Duodenal mucosa (tissue), 2 donors: ENCODE data around the gene FGD4.
"Not testable (repeated sequence)": the region's sequence is repeated elsewhere in the genome, so short reads cannot be mapped to it uniquely, and the experiment has no call there.

Source experiments
- H3K27ac ChIP-seq: one replicate; pipeline ENCODE4 v1.7.0; 2013; ENCODE audit warnings: low read depth, low read length
- H3K27me3 ChIP-seq, 2 donors: one replicate each; pipeline ENCODE4 v1.7.0; 2013; ENCODE audit warnings: low read length in 2 of 2, control low read depth in 1 of 2; ENCODE audit not compliant: insufficient read depth in 2 of 2, control insufficient read depth in 1 of 2
- H3K36me3 ChIP-seq, 2 donors: one replicate each; pipeline ENCODE4 v1.7.0; 2013; ENCODE audit warnings: low read length in 2 of 2, control low read depth in 1 of 2; ENCODE audit not compliant: insufficient read depth in 2 of 2, control insufficient read depth in 1 of 2
- H3K4me1 ChIP-seq, 2 donors: one replicate each; pipeline ENCODE4 v1.7.0; 2013; ENCODE audit warnings: low read length in 2 of 2, control low read depth in 1 of 2; ENCODE audit not compliant: insufficient read depth in 2 of 2, control insufficient read depth in 1 of 2
- H3K4me3 ChIP-seq, 2 donors: one replicate each; pipeline ENCODE4 v1.7.0; 2013; ENCODE audit warnings: low read length in 2 of 2, low read depth in 1 of 2
- H3K9ac ChIP-seq, 2 donors: one replicate each; pipeline ENCODE4 v1.7.0; 2013; ENCODE audit warnings: low read length in 2 of 2, low read depth in 1 of 2
- H3K9me3 ChIP-seq, 2 donors: one replicate each; pipeline ENCODE4 v1.7.0; 2013; ENCODE audit warnings: low read length in 2 of 2, control low read depth in 1 of 2; ENCODE audit not compliant: control insufficient read depth in 1 of 2

The FGD4 gene

DNA sequence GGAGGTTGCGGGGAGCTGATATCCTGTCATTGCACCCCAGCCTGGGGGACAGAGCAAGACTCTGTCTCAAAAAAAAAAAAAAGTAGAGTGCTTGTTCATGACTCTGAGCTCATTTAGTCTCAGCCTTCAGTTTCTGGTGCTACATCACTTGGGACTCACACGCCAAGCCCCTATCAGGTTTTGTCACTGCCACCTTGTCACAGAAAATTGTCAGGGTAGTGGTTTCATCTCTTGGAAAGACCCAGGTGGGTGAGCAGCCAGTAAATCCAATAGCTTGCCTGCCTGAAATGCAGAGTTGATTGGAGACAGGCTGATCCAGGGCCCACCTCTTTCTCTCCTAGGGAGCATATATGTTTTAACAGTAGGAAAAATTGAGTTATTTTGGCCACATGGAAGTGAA is 113.0 kb downstream of the FGD4 start:
- no peaks in the 10 kb centered on the region for H3K9me3 ChIP-seq
- H3K4me3 ChIP-seq = no peak overlapping the region
- H3K9ac ChIP-seq = no peak overlapping the region
- H3K36me3 ChIP-seq = no peaks in the 10 kb centered on the region
- no peaks in the 10 kb centered on the region for H3K27me3 ChIP-seq
- no peak overlapping the region for H3K27ac ChIP-seq
- H3K4me1 ChIP-seq = peaks cover 0 to 6% of the 10 kb centered on the region in 2 donors

DNA sequence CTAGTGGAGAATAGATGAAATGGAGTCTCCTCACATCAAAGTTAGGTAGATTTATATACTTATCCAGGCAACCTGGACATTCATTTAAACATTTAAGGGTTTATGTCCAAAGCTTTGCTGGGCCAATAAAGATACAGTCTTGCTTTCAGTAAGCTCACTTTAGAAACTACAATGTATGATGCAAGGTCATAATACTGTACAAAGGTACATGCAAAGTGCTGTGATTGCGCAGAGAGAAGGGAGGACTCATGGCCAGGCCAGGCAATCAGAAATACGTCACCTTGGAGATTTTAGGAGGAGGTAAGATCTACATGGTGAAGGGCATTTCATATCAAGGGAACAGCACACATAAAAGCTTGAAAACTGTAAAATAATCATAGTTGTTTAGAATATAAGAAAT is 113.6 kb downstream of the FGD4 start:
- H3K9me3 ChIP-seq = no peaks in the 10 kb centered on the region
- H3K27me3 ChIP-seq = no peaks in the 10 kb centered on the region
- no peak overlapping the region for H3K27ac ChIP-seq
- H3K9ac ChIP-seq = no peak overlapping the region
- no peaks in the 10 kb centered on the region for H3K36me3 ChIP-seq
- H3K4me1 ChIP-seq = peaks cover 0 to 6% of the 10 kb centered on the region in 2 donors
- no peak overlapping the region for H3K4me3 ChIP-seq

DNA sequence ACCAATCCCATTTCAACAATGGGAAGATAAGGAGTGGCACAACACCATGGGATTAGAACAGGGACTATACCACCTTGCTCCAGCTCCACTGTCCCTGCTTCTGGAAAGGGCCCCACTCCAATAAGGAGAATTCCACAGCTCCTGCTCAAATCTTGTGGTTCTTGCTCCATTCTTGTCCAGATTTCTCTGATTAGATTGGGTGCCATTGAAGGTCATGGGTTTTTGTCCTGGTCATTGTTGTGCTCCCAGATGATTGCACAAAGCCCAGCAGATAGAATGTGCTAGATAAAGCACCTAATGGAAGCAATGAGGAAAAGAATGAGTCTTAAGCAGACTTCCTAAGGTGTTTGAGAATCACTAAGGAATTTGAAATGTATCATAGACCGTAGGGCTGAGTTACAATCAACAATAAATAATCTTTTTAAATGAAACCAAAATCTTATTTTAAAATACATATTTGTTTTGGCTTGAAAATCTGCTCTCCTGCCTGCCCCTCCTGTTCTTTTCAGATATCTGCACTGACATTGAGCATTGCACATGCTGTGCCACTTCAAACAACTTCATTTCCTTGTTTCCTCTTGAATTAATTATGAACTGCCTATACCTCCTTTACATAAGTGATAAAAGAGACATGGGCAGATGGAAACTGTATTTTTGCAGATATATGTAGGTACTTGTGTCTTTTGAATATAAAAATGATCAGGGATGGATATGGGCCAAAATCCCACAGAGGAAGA is 115.9 kb downstream of the FGD4 start:
- peaks cover 0 to 6% of the 10 kb centered on the region in 2 donors for H3K4me1 ChIP-seq
- no peak overlapping the region for H3K4me3 ChIP-seq
- H3K36me3 ChIP-seq = no peaks in the 10 kb centered on the region
- no peak overlapping the region for H3K9ac ChIP-seq
- H3K9me3 ChIP-seq = no peaks in the 10 kb centered on the region
- H3K27me3 ChIP-seq = no peaks in the 10 kb centered on the region
- peak overlapping the region; percentile 8 for H3K27ac ChIP-seq

DNA sequence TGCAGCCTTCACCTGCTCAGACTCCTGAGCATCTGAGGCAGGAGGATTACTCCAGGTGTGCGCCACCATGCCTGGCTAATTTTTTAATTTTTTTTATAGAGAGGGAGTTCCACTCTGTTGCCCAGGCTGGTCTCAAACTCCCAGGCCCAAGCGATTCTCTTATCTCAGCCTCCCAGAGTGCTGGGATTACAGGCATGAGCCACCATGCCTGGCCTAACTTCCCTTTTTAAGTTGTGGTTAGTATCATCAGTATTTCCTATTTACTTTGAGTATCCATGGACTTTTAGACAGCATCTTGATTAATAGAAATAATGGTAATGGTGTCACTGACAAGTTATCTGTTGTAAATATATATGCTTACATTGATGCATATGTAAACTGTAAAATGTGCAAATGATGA is 116.9 kb downstream of the FGD4 start:
- Histone ChIP-seq H3K27me3 (no peaks in the 10 kb centered on the region), H3K9ac (no peak overlapping the region), H3K27ac (no peak overlapping the region)

DNA sequence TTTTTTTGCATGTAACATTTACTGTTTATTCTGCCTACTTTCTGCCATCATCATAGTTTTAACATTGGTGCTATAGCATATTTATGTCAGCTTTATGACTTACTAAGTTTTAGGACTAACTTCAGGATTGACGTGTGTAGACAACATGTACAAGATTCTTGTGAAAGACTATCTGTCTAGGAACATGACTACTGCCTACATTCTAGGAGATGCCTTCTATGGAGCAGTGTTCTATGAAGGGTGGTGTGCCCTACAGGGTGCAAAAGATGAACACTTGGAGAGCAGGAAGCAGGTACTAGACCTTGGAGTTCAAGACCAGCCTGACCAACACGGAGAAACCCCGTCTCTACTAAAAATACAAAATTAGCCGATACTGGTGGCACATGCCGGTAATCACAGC is 118.6 kb downstream of the FGD4 start:
- Histone ChIP-seq H3K27ac (no peak overlapping the region), H3K9me3 (no peaks in the 10 kb centered on the region), H3K9ac (no peak overlapping the region), H3K4me1 (peaks cover 4 to 19% of the 10 kb centered on the region in 2 donors), H3K36me3 (no peaks in the 10 kb centered on the region), H3K4me3 (no peak overlapping the region), H3K27me3 (no peaks in the 10 kb centered on the region)

More for the DNA sequence above, 116.9 kb downstream of the FGD4 start:
- Histone ChIP-seq H3K36me3 (no peaks in the 10 kb centered on the region), H3K4me3 (no peak overlapping the region), H3K9me3 (no peaks in the 10 kb centered on the region), H3K4me1 (peaks cover 0 to 6% of the 10 kb centered on the region in 2 donors)

DNA sequence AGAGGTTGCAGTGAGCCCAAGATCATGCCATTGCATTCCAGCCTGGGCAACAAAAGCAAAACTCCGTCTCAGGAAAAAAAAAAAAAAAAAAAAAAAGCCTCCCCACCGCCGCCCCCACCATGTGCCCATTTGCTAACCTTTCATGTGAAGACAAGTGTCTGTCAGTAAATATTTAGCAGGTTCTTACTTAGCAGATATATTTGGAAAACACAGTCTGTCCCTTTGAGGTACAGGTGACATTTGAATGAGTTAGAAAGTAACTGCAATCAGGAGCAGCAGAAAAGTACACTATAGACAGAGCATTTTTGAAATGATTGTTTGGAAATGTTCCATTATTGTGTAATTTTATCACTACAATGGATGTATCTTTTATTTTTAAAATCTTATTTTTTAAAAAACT is 119.7 kb downstream of the FGD4 start:
- no peak overlapping the region for H3K4me3 ChIP-seq
- peaks cover 4 to 19% of the 10 kb centered on the region in 2 donors for H3K4me1 ChIP-seq
- H3K27ac ChIP-seq = no peak overlapping the region
- H3K36me3 ChIP-seq = no peaks in the 10 kb centered on the region
- H3K9ac ChIP-seq = no peak overlapping the region
- no peaks in the 10 kb centered on the region for H3K27me3 ChIP-seq
- H3K9me3 ChIP-seq = no peaks in the 10 kb centered on the region

DNA sequence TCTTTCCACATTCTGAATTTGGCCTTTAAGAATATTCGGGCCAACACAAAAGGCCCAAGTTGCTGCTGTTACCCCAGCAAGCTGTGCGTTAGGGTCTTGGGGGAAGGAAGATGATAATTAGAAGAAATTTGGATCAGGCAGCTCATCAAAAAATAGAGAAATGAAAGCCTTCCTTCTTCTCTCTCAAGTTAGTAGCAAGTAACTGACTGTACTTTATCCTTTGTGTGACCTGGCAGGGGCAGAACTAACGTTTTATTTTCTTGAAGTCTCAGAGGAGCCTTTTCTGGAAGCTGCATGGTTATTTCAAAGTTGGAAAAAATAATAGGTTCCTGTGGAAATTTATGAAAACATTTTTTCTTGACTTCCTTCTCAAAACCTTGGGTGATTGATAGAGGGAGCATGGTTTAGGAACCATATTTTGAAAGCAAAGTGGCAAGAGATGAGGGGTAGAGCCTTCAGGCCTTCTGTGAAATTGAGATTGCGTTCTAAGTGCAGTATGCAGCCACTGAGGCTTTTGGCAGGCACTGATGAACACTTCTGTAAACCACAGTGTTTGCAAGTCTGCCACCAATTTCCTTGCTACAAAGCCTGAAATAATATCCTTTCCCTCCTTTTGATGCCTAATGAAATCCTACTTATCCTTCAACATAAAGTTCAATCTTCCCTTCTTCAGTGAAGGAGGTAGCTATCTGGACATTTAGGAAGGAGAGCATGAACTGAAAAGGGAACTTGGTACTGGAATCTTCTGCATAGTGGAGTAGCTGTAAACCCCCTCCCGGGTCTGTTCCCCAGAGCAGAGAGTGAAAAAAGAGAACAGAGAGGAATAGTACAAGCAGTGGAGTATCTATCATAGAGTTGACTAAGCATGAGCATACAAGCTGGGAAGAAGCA is 123.2 kb downstream of the FGD4 start:
- no peaks in the 10 kb centered on the region for H3K9me3 ChIP-seq
- no peak overlapping the region for H3K4me3 ChIP-seq
- no peaks in the 10 kb centered on the region for H3K27me3 ChIP-seq
- H3K36me3 ChIP-seq = no peaks in the 10 kb centered on the region
- no peak overlapping the region for H3K27ac ChIP-seq
- H3K9ac ChIP-seq = no peak overlapping the region
- H3K4me1 ChIP-seq = peaks cover 4 to 13% of the 10 kb centered on the region in 2 donors

DNA sequence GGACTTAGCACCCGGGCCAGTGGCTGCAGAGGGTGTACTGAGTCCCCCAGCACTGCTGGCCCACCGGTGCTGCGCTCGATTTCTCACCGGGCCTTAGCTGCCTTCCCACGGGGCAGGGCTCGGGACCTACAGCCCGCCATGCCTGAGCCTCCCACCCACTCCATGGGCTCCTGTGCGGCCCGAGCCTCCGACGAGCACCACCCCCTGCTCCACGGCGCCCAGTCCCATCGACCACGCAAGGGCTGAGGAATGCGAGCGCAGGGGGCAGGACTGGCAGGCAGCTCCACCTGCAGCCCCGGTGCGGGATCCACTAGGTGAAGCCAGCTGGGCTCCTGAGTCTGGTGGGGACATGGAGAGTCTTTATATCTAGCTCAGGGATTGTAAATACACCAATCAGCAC is 126.4 kb downstream of the FGD4 start:
- not testable (repeated sequence) for H3K9me3 ChIP-seq, H3K9ac ChIP-seq, H3K27ac ChIP-seq, H3K4me3 ChIP-seq, H3K27me3 ChIP-seq, H3K36me3 ChIP-seq
- H3K4me1 ChIP-seq = peaks cover 4 to 13% of the 10 kb centered on the region in 2 donors

DNA sequence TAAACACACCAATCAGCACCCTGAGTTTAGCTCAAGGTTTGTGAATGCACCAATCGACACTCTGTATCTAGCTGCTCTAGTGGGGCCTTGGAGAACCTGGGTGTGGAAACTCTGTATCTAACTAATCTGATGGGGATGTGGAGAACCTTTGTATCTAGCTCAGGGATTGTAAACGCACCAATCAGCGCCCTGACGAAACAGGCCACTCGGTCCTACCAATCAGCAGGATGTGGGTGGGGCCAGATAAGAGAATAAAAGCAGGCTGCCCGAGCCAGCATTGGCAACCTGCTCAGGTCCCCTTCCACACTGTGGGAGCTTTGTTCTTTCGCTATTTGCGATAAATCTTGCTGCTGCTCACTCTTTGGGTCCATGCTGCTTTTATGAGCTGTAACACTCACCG is 127.0 kb downstream of the FGD4 start:
- H3K9me3 ChIP-seq, H3K27me3 ChIP-seq, H3K4me3 ChIP-seq, H3K27ac ChIP-seq, H3K9ac ChIP-seq, H3K36me3 ChIP-seq: not testable (repeated sequence)
- peaks cover 5 to 13% of the 10 kb centered on the region in 2 donors for H3K4me1 ChIP-seq

DNA sequence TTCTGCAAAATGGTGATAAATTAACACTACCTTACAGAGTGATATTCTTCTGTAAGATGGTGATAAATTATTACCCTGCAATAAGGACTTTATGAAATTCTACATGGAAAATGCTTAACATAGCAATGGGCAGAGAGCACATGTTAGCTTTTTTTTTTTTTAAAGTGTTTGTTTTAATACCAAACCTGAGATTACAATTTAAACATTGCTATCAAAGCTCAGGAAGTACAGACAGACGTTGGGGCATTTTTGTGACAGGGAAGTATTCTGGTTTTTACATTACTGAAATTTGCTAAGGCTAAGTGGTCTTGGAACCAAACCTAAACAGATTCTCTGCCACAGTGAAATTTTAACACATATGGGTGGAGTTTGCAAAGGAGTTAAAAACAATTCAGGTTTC is 133.1 kb downstream of the FGD4 start:
- Histone ChIP-seq H3K4me1 (peaks cover 22 to 28% of the 10 kb centered on the region in 2 donors), H3K27me3 (no peaks in the 10 kb centered on the region), H3K9me3 (no peaks in the 10 kb centered on the region), H3K27ac (no peak overlapping the region), H3K9ac (no peak overlapping the region), H3K4me3 (no peak overlapping the region), H3K36me3 (no peaks in the 10 kb centered on the region)
